Muscle layer of duodenum (tissue), 2 donors: Measurements from ENCODE around the gene MACROD1.

Experiments used
- H3K27ac ChIP-seq: one replicate; pipeline ENCODE4 v1.7.0; 2013; ENCODE audit warnings: mild to moderate bottlenecking, low read length
- H3K27me3 ChIP-seq: one replicate; pipeline ENCODE4 v1.7.0; 2013; ENCODE audit warnings: low read depth, mild to moderate bottlenecking, control low read depth, low read length
- H3K36me3 ChIP-seq, 2 donors: one replicate each; pipeline ENCODE4 v1.7.0; 2013; ENCODE audit warnings: low read length in 2 of 2, control low read depth in 1 of 2, mild to moderate bottlenecking in 1 of 2; ENCODE audit not compliant: insufficient read depth in 2 of 2, control insufficient read depth in 1 of 2
- H3K4me1 ChIP-seq, 2 donors: one replicate each; pipeline ENCODE4 v1.7.0; 2013; ENCODE audit warnings: low read length in 2 of 2, mild to moderate bottlenecking in 2 of 2, control low read depth in 1 of 2, moderate library complexity in 1 of 2; ENCODE audit not compliant: insufficient read depth in 2 of 2, control insufficient read depth in 1 of 2
- H3K4me3 ChIP-seq, 2 donors: one replicate each; pipeline ENCODE4 v1.7.0; 2013; ENCODE audit warnings: low read length in 2 of 2, low read depth in 1 of 2, mild to moderate bottlenecking in 1 of 2
- H3K9me3 ChIP-seq, 2 donors: one replicate each; pipeline ENCODE4 v1.7.0; 2013; ENCODE audit warnings: low read length in 2 of 2, control low read depth in 1 of 2, mild to moderate bottlenecking in 1 of 2; ENCODE audit not compliant: control insufficient read depth in 1 of 2
- donor health status: healthy.

The MACROD1 gene

DNA sequence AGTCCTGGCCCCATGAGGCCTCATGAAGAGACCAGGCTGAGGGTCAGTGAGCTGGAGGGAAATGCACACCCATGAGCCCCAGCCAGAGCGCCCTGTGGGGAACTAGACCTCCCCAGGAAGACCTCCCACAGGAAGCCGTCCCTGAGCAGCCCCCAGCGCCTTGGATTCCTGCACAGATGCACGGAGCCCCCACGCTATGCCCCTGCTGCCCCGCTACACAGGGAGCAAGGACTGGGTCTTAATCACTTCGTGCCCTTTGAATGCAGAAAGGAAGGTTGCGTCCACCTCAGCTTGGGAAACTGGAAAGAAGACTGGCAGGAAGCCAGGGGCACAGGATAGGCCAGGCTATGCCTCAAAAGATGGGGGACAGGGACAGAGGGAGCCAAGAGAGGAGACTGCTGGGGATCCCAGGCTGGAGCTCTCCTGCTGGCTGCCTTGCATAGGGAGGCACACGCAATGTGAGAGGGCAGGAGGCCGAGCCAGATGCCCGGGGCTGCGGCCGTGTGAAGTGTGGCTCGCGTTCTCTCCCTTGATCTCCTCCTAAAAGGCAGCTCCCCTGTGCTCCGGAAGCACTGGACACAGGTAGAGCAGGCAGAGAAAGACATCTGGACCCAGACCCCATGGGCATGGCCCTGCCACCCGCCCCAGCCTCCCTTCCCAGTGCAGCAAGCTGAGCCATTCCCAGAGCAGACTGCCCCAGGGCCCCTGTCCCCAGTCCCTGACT, 32.8 kb downstream of the MACROD1 start:
- H3K4me1 ChIP-seq: peaks cover 0 to 15% of the 10 kb centered on the region in 2 donors
- no peak overlapping the region for H3K4me3 ChIP-seq
- H3K9me3 ChIP-seq: no peaks in the 10 kb centered on the region

DNA sequence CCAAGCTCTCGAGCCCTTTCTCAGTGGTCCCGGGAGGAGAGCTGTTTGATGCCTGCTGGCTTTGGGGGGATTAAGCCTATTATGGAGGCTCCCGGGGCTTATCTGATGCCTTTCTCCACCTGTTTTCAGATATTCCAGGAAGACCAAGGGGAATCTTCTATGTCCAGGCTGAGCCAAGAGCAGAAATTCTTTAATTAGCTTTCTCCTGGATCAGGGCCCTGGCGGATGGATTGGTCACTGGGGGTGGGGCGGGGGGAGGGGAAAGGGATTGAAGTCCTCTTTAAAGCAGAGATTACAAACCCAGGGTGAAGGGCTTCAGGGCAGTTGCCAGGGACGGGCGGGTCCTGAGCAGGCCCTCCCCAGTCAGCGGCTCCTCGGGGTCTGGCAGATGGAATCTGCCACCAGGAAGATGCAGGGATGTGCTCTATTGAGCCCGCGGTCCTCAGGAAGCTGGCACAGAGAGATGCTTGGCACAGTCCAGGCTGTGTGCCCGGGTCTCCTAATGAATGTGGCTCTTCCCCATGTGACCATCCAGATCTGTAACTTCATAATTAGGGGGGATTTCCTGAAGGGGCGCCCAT, 33.6 kb downstream of the MACROD1 start:
- H3K27ac ChIP-seq: no peak overlapping the region
- H3K9me3 ChIP-seq: no peaks in the 10 kb centered on the region
- peaks cover 0 to 15% of the 10 kb centered on the region in 2 donors for H3K4me1 ChIP-seq
- no peaks in the 10 kb centered on the region for H3K36me3 ChIP-seq
- H3K4me3 ChIP-seq: no peak overlapping the region
- no peaks in the 10 kb centered on the region for H3K27me3 ChIP-seq

More for the DNA sequence above, 32.8 kb downstream of the MACROD1 start:
- H3K36me3 ChIP-seq: no peaks in the 10 kb centered on the region
- H3K27me3 ChIP-seq: no peaks in the 10 kb centered on the region
- no peak overlapping the region for H3K27ac ChIP-seq

DNA sequence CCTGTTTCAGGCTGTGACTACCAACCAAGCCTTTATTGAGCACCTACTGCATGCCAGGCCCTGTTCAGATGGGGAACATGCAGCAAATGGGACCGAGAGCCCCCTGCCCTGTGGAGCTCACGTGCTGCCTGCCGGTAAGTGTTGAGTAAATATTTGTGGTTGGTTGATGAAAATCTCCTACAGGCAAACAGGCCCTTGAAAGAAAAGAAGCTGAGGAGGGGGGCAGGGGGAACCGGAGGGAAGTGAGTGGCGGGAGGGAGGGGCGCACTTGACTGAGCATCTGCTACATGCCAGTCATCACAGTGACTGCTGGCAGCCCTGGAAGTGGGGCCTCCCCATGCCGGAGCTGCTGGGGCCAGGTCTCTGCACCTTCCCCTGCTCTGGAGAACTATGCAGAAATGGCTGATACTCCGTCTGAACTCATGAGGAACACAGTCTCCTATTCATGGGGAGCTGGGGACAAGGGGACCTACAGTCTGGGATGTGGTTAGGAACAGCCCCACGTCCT, 34.2 kb downstream of the MACROD1 start:
- Histone ChIP-seq H3K4me1 (peaks cover 0 to 15% of the 10 kb centered on the region in 2 donors), H3K4me3 (no peak overlapping the region), H3K27ac (no peak overlapping the region), H3K27me3 (no peaks in the 10 kb centered on the region), H3K36me3 (no peaks in the 10 kb centered on the region), H3K9me3 (no peaks in the 10 kb centered on the region)

DNA sequence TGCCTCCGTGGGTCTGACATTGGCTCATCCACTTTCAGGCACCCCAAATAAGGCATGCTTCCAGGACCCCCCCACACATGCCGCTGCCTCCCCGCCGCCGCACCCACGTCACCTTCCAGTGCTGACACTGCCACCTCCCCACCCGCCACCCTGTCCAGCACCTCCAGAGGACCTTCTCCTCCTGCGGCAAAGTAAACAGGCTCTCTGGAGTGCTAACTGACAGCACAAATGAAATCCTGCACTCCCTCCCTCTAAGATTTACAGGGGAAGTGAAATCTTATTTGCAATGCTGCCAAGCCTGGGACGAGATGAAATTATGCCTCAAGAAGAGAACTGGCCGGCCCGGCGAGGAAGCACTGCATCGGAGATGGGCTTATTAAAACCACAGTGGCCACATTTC, 35.3 kb downstream of the MACROD1 start:
- H3K4me1 ChIP-seq: peaks cover 0 to 15% of the 10 kb centered on the region in 2 donors
- no peaks in the 10 kb centered on the region for H3K36me3 ChIP-seq
- no peak overlapping the region for H3K27ac ChIP-seq
- no peaks in the 10 kb centered on the region for H3K27me3 ChIP-seq
- H3K4me3 ChIP-seq: no peak overlapping the region
- no peaks in the 10 kb centered on the region for H3K9me3 ChIP-seq

DNA sequence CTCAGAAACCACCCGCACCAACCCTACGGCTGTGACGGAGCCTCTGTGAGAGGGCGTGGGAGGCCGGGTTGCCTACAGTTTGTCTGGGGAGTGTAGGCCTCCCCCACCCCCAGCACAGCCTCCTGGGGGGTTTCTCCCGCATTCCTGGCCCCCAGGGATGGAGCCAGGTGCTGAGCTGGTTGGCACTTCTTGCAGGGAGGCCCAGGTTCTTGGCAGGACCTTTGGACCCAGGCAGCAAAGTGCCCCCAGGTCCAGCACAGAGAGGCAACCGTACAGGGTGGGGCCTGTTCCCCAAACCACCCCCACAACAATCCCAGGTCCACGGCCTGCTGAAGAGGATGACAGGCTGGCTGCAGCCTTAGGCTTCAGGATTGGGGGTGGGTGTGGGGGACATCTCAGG, 36.5 kb downstream of the MACROD1 start:
- no peak overlapping the region for H3K27ac ChIP-seq
- H3K36me3 ChIP-seq: no peaks in the 10 kb centered on the region
- H3K27me3 ChIP-seq: no peaks in the 10 kb centered on the region
- H3K9me3 ChIP-seq: no peaks in the 10 kb centered on the region
- H3K4me3 ChIP-seq: no peak overlapping the region
- H3K4me1 ChIP-seq: peaks cover 0 to 15% of the 10 kb centered on the region in 2 donors

DNA sequence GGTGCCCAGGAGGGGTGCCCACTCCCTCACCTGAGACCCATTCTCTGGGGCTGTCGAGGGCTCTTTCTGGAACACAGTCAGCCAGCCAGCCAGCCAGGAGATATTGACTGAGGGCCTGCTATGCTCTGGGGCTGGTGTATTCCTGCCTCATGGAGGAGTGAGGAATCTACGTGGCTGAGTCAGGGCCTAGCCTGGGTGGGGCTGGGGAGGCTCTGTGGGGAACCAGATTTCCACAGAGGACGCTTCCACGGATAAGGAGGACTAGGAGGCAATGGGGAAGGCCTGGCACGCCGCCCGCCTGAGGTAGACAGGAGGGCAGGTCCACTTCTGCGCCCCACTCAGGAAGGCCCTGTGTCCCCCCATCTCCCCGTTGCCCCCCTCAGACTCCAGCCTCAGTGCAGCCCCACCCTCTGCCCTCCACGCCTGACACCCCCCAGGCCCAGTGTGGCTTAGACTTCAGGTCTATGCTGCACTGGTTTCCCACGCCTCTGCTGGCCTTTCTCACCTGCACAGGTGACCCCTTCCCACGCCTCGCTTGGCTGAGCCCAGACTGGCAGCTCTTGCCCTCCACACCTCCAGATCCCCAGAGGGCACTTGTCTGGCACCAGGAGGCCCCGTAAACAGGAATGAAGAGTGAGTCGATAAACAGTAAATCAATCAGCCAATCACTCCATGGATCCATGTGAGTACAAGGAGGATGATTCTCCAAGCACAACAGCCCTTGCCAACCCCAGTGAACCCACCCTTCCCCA, 37.5 kb downstream of the MACROD1 start:
- no peaks in the 10 kb centered on the region for H3K36me3 ChIP-seq
- no peak overlapping the region for H3K27ac ChIP-seq
- no peak overlapping the region for H3K4me3 ChIP-seq
- peaks cover 0 to 15% of the 10 kb centered on the region in 2 donors for H3K4me1 ChIP-seq
- no peaks in the 10 kb centered on the region for H3K9me3 ChIP-seq
- no peaks in the 10 kb centered on the region for H3K27me3 ChIP-seq

DNA sequence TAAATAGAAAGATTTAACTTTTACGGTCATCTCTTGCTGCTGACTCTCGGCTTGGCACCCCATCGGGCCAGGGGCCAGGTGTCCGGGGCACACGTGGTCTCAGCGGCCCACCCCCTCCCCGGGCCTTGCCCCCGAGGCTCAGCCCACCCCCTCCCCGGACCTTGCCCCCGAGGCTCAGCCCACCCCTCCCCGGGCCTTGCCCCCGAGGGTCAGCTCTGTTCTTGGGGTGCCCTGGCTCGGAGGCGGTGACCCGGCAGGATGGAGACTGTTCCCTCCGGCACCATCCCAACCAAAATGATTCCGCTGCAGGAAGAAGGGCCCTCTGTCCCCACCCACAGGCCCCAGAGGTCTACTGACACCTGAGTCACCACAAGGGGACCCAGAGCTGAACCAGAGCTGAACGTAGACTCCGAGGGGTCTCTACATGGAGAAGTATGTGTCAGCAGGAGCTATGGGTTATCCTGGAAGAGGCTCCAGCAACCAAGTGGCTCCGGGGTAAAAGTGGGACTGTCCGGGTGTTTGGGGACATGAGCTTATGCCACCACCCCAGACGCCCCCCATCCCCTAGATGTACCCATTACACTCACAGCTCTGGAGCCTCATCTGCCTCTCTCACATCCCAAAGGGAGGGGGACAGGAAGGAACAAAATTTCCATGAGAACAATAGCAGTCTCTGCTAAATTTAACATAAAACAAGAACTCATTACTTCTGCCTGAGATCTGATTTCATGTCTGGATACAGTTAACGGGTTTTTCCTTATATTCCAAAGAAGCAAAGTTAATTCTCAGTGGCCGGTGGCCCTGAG, 38.4 kb downstream of the MACROD1 start:
- H3K27ac ChIP-seq: no peak overlapping the region
- H3K4me1 ChIP-seq: peaks cover 0 to 15% of the 10 kb centered on the region in 2 donors
- no peak overlapping the region for H3K4me3 ChIP-seq

DNA sequence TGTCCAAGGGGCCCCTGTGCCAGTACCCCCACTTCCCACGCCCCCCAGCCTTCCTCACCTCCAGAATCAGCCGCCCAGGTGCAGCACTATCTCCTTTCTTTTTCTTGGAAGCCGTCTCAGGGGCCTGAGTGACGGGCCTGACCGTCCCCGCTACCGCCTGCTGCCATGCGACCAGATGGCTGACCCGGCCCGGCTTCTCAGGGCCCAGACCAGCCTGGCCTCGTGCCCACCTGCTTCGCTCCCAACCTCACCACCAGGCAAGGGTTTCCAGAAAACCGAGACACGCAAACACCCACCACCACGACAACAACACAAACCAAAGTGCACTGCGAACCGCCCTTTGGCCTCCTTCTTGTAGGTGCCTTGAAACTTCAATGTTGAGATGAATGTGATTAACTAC, 39.1 kb downstream of the MACROD1 start:
- Histone ChIP-seq H3K27ac (no peak overlapping the region), H3K36me3 (no peaks in the 10 kb centered on the region), H3K4me1 (peaks cover 0 to 8% of the 10 kb centered on the region in 2 donors), H3K27me3 (no peaks in the 10 kb centered on the region), H3K4me3 (no peak overlapping the region), H3K9me3 (no peaks in the 10 kb centered on the region)

More for the DNA sequence above, 38.4 kb downstream of the MACROD1 start:
- Histone ChIP-seq H3K27me3 (no peaks in the 10 kb centered on the region), H3K36me3 (no peaks in the 10 kb centered on the region), H3K9me3 (no peaks in the 10 kb centered on the region)

DNA sequence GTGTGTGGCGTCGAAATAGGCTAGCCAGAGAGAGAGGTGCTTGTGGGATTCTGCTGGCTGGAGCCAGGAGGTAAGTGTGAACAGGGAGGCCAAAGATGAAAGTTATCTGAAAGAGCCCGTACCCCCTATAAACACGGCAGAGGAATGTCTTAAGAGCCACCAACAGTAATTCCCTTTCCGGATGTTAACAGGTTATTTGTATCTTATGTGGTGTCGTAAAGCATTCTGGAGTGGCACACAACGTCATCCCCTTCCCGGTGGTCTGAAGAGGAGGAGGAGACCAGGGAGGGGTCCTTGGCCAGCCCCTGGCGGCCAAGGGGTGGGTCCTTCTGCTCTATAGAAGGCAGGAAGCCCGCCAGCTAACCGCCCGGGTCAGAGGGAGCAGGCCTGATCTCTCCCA, 39.5 kb downstream of the MACROD1 start:
- Histone ChIP-seq H3K27ac (no peak overlapping the region), H3K36me3 (no peaks in the 10 kb centered on the region), H3K4me1 (peaks cover 0 to 5% of the 10 kb centered on the region in 2 donors), H3K4me3 (no peak overlapping the region), H3K27me3 (no peaks in the 10 kb centered on the region), H3K9me3 (no peaks in the 10 kb centered on the region)

DNA sequence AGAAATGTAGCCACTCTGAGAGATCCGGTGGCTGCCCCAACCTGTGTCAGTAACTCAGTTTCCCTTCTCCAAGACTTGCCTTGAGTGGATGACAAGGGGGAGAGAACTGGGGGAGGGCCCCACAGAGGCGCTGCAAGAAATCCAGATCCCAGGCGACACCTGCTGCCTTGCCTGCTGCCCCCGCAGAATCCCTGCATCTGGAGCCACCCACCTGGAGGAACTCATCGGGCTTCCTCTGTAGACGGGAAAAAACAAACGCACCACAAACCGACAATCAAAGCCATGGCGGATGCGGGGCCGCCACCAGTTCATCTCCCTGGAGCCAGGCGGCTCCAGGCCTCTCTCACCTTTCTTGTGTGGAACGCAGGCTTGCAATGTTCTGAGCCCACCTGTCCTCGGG, 40.2 kb downstream of the MACROD1 start:
- H3K36me3 ChIP-seq: no peaks in the 10 kb centered on the region
- H3K4me3 ChIP-seq: no peak overlapping the region
- peaks cover 0 to 5% of the 10 kb centered on the region in 2 donors for H3K4me1 ChIP-seq
- no peak overlapping the region for H3K27ac ChIP-seq
- no peaks in the 10 kb centered on the region for H3K9me3 ChIP-seq
- H3K27me3 ChIP-seq: no peaks in the 10 kb centered on the region

DNA sequence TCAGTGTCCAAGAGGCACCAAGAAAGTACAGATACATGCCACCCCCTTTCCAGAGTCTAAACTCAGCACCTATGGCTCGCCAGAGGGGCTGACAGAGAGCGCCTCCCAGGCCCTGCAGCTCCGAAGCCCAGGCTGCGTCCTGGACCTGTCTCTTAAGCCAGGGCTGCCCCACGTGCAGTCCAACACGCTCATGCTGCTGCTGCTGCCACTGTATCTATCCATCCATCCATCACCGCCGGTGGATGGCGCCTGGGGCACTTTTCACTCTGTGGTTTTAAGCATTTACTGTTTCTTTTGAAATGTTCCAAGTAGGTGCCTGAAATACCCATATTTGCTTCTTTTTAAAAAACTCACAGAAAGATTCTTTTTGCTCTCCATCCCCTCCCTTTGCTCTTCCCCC, 41.8 kb downstream of the MACROD1 start:
- no peaks in the 10 kb centered on the region for H3K9me3 ChIP-seq

More for the DNA sequence above, 41.8 kb downstream of the MACROD1 start:
- Histone ChIP-seq H3K36me3 (no peaks in the 10 kb centered on the region), H3K27ac (no peak overlapping the region), H3K4me3 (no peak overlapping the region), H3K4me1 (peaks cover 0 to 5% of the 10 kb centered on the region in 2 donors), H3K27me3 (no peaks in the 10 kb centered on the region)
